Retinal pigment epithelial cell (primary cell): Measurements from ENCODE around the gene RABEP2.
"Not testable (repeated sequence)": the region's sequence is repeated elsewhere in the genome, so short reads cannot be mapped to it uniquely, and the experiment has no call there.

ENCODE experiments used
- DNase-seq: peaks from one replicate; pipeline ENCODE4 v3.0.0-alpha.2; 2010; ENCODE audit warnings: low read depth
- H3K4me3 ChIP-seq: 2 replicates; pipeline ENCODE4 v1.5.1; 2011; ENCODE audit warnings: mild to moderate bottlenecking, low read length, control low read depth, moderate library complexity
- TF ChIP-seq, protein P1 (sequence below): conservative IDR thresholded peaks from 2 replicates; pipeline ENCODE4 v1.5.1; 2011; ENCODE audit warnings: low read depth, low read length, control low read depth, inconsistent platforms

Gene RABEP2

GRCh38 chr16:28932339-28933141, 7.5 kb upstream of the RABEP2 start:
- TF ChIP-seq, protein P1, sequence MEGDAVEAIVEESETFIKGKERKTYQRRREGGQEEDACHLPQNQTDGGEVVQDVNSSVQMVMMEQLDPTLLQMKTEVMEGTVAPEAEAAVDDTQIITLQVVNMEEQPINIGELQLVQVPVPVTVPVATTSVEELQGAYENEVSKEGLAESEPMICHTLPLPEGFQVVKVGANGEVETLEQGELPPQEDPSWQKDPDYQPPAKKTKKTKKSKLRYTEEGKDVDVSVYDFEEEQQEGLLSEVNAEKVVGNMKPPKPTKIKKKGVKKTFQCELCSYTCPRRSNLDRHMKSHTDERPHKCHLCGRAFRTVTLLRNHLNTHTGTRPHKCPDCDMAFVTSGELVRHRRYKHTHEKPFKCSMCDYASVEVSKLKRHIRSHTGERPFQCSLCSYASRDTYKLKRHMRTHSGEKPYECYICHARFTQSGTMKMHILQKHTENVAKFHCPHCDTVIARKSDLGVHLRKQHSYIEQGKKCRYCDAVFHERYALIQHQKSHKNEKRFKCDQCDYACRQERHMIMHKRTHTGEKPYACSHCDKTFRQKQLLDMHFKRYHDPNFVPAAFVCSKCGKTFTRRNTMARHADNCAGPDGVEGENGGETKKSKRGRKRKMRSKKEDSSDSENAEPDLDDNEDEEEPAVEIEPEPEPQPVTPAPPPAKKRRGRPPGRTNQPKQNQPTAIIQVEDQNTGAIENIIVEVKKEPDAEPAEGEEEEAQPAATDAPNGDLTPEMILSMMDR, result no peak
- DNase-seq, result no peak
- H3K4me3 ChIP-seq, result no peak overlapping the region

DNA sequence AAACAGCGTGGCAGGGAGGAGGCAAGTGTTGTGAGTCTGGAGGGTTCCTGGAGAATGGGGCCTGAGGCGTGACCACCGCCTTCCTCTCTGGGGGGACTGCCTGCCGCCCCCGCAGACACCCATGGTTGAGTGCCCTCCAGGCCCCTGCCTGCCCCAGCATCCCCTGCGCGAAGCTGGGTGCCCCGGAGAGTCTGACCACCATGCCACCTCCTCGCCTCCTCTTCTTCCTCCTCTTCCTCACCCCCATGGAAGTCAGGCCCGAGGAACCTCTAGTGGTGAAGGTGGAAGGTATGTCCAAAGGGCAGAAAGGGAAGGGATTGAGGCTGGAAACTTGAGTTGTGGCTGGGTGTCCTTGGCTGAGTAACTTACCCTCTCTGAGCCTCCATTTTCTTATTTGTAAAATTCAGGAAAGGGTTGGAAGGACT, 6.8 kb upstream of the RABEP2 start, which contains the start of gene CD19:
Gene CD19, plus strand, starts transcription at position 171 of the 425 bp plus-strand sequence. Its CDS starts 30 bp downstream, at position 201.
- no peak for DNase-seq
- no peak within 1 kb of the TSS for H3K4me3 ChIP-seq
- TF ChIP-seq, protein P1, result no peak

- TF ChIP-seq, protein P1, result no peak
- H3K4me3 ChIP-seq, result no peak overlapping the region
- DNase-seq, result no peak
Measured at GRCh38 chr16:28930652-28931051, 5.6 kb upstream of the RABEP2 start.

DNA sequence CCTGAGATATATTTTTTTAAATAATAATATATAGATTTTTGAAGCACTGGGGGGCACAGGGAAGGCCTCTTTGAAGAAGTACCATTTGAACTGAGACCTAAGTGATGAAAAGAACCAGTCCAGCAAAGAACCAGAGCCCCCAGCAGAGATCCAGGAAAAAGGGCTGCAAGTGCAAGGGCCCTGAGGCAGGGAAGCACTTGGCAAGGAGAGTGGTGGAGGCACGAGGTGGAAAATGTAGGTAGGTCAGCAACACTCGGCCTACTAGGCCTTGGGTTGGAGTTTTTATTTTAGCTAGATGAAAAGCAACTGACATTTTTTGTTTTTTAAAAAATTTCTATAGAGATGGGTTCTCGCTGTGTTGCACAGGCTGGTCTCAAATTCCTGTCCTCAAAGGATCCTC, 5.2 kb upstream of the RABEP2 start:
- DNase-seq, result no peak
- TF ChIP-seq, protein P1, result no peak
- H3K4me3 ChIP-seq, result no peak overlapping the region

DNA sequence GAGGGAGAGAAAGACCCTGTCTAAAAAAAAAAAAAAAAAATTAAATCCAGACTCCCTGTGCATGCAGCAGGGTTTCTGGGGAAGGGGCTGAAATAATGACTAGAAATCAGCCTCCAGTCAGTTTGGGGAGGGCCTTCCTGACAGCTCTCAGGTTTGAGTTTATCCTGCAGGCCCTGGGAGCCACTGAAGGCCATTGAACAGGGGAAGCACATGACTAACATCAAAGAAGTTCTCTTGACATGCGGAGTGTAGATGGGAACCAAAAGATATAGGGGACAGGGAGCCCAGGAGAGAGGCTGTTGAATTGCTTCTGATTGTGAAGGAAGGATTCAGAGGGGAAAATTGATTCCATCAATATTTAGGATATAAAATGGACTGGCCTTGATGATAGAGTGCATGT, 2.8 kb upstream of the RABEP2 start:
- TF ChIP-seq, protein P1, result no peak
- DNase-seq, result no peak
- no peak overlapping the region for H3K4me3 ChIP-seq

GRCh38 chr16:28926284-28926683, 1.2 kb upstream of the RABEP2 start:
- not testable (repeated sequence) for H3K4me3 ChIP-seq

GRCh38 chr16:28925386-28926228, 569 bp upstream of the RABEP2 start:
- DNase-seq, result no peak
- TF ChIP-seq, protein P1, result no peak
- H3K4me3 ChIP-seq, result peak overlapping the region; percentile 76

More at GRCh38 chr16:28926284-28926683, 1.2 kb upstream of the RABEP2 start:
- DNase-seq, result not testable (repeated sequence)
